Gastrocnemius medialis (tissue), 4 donors: ENCODE data around the gene TEX12.

Source experiments
- POLR2A ChIP-seq, 2 donors: fragments of 450-650 bp; IDR thresholded peaks; one replicate each; pipeline ENCODE4 v1.6.1; 2017; ENCODE audit warnings: antibody characterized with exemption in 2 of 2, mild to moderate bottlenecking in 2 of 2, moderate library complexity in 2 of 2
- TF ChIP-seq, protein P1 (sequence below), 5 experiments: fragments of 450-650 bp in 3 of 5; fragments of 200-600 bp in 2 of 5; sonication (generic) in 2 of 5; IDR thresholded peaks in 4 of 5; conservative IDR thresholded peaks in 1 of 5; 1 replicate in 4 of 5; 2 replicates in 1 of 5; pipeline ENCODE4 v1.5.1; 2016 to 2019; ENCODE audit warnings: antibody characterized with exemption in 5 of 5, mild to moderate bottlenecking in 3 of 5, moderate library complexity in 3 of 5

DNA sequence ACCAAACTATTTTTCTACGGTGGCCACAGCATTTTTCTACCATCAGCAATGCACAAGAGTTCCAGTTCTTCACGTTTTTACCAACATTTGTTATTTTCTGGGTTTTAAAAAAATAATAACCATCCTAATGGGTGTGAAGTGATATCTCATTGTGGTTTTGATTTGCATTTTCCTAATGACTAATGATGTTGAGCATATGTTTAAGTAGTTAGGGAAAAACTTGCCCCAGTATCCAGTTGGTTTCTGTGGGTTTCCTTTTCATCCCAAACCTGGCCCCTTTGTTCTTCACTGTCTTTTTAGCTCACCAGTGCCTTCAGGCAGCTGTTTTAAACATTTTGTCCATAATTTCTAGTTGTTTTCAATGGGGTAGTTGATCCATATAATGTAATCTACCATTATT lies 44.4 kb downstream of the TEX12 start:
- TF ChIP-seq, protein P1, sequence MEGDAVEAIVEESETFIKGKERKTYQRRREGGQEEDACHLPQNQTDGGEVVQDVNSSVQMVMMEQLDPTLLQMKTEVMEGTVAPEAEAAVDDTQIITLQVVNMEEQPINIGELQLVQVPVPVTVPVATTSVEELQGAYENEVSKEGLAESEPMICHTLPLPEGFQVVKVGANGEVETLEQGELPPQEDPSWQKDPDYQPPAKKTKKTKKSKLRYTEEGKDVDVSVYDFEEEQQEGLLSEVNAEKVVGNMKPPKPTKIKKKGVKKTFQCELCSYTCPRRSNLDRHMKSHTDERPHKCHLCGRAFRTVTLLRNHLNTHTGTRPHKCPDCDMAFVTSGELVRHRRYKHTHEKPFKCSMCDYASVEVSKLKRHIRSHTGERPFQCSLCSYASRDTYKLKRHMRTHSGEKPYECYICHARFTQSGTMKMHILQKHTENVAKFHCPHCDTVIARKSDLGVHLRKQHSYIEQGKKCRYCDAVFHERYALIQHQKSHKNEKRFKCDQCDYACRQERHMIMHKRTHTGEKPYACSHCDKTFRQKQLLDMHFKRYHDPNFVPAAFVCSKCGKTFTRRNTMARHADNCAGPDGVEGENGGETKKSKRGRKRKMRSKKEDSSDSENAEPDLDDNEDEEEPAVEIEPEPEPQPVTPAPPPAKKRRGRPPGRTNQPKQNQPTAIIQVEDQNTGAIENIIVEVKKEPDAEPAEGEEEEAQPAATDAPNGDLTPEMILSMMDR (IDR thresholded peaks at IDR 0.05 in 4 of 5, conservative IDR thresholded peaks at IDR 0.05 in 1 of 5): no peak
- no peak for TF ChIP-seq POLR2A (IDR thresholded peaks at IDR 0.05)
